K562 (cell line): Measurements from ENCODE around the gene CCDC88A. TPM values are rescaled to one million over a fixed set of nuclear protein-coding genes. Genes with fewer than 3 reads are reported as not detected.

Source experiments
- ATF6 ChIP-seq: sonication (generic); formaldehyde crosslinking; IDR thresholded peaks from 2 replicates; pipeline ENCODE4 v1.4.0; 2020; ENCODE audit warnings: mild to moderate bottlenecking, missing genetic modification reagents
- CTCF ChIP-seq, 3 experiments: IDR thresholded peaks in 2 of 3; conservative IDR thresholded peaks in 1 of 3; 2 replicates each; pipeline ENCODE4 v1.5.1; 2011 to 2012; ENCODE audit warnings: low read length in 3 of 3, mild to moderate bottlenecking in 3 of 3, control low read depth in 2 of 3, improper control_type of control experiment in 1 of 3, inconsistent platforms in 1 of 3, low read depth in 1 of 3, mixed read lengths in 1 of 3, moderate library complexity in 1 of 3; ENCODE audit not compliant: insufficient read depth in 2 of 3
- DDX20 ChIP-seq: fragments of 450-650 bp; IDR thresholded peaks from 2 replicates; pipeline ENCODE4 v1.6.1; 2016; ENCODE audit warnings: missing genetic modification characterization, low read depth, mild to moderate bottlenecking, missing compliant biosample characterization, moderate library complexity
- E2F5 ChIP-seq: sonication (generic); formaldehyde crosslinking; IDR thresholded peaks from 2 replicates; pipeline ENCODE4 v1.8.0; 2022; ENCODE audit warnings: mild to moderate bottlenecking, missing genetic modification reagents
- EP300 ChIP-seq: IDR thresholded peaks from 2 replicates; pipeline ENCODE4 v1.6.1; 2012; ENCODE audit warnings: low read length, improper control_type of control experiment
- HLTF ChIP-seq: fragments of 450-650 bp; IDR thresholded peaks from 2 replicates; pipeline ENCODE4 v1.6.1; 2016
- KDM2B ChIP-seq: fragments of 250-450 bp; sonication (Bioruptor Pico); IDR thresholded peaks from 2 replicates; pipeline ENCODE4 v1.8.0; 2021; ENCODE audit warnings: mild to moderate bottlenecking, moderate library complexity
- LEF1 ChIP-seq: fragments of 450-650 bp; IDR thresholded peaks from 2 replicates; pipeline ENCODE4 v1.6.1; 2016; ENCODE audit warnings: mild to moderate bottlenecking
- MYBL2 ChIP-seq, 2 experiments: fragments of 450-650 bp in 1 of 2; sonication (generic) in 1 of 2; formaldehyde crosslinking in 1 of 2; IDR thresholded peaks; 2 replicates each; pipeline versions ENCODE4 v1.6.1 to v1.8.1; 2017 to 2022; ENCODE audit warnings: borderline replicate concordance in 1 of 2, inconsistent platforms in 1 of 2, low read depth in 1 of 2, mild to moderate bottlenecking in 1 of 2, missing genetic modification reagents in 1 of 2, moderate library complexity in 1 of 2
- NR0B1 ChIP-seq: fragments of 450-650 bp; IDR thresholded peaks from one replicate; pipeline ENCODE4 v1.6.1; 2018; ENCODE audit warnings: mild to moderate bottlenecking, moderate library complexity; ENCODE audit not compliant: partially characterized antibody
- PPARD ChIP-seq: fragments of 250-450 bp; sonication (Bioruptor Pico); IDR thresholded peaks from 2 replicates; pipeline ENCODE4 v1.8.0; 2022; ENCODE audit warnings: inconsistent platforms, mild to moderate bottlenecking, moderate library complexity
- RBBP5 ChIP-seq: fragments of 200-600 bp; sonication (generic); IDR thresholded peaks from 2 replicates; pipeline ENCODE4 v1.6.1; 2012; ENCODE audit warnings: borderline replicate concordance, mild to moderate bottlenecking, low read length, control low read depth, inconsistent platforms; ENCODE audit not compliant: insufficient read depth, poor library complexity, severe bottlenecking
- STAG1 ChIP-seq: sonication (generic); formaldehyde crosslinking; IDR thresholded peaks from 2 replicates; pipeline ENCODE4 v1.5.0; 2020; ENCODE audit warnings: missing genetic modification reagents, borderline replicate concordance
- TRIM25 ChIP-seq: fragments of 450-650 bp; IDR thresholded peaks from 2 replicates; pipeline ENCODE4 v1.7.0; 2016; ENCODE audit warnings: borderline replicate concordance
- ZBTB17 ChIP-seq: fragments of 450-650 bp; formaldehyde crosslinking; IDR thresholded peaks from 2 replicates; pipeline ENCODE4 v1.4.0; 2020; ENCODE audit warnings: mild to moderate bottlenecking
- ZBTB8A ChIP-seq: fragments of 450-650 bp; IDR thresholded peaks from 2 replicates; pipeline ENCODE4 v1.6.1; 2018; ENCODE audit warnings: mild to moderate bottlenecking, moderate library complexity; ENCODE audit not compliant: partially characterized antibody
- ZNF184 ChIP-seq: sonication (generic); formaldehyde crosslinking; IDR thresholded peaks from 2 replicates; pipeline ENCODE4 v1.5.0; 2020; ENCODE audit warnings: missing genetic modification reagents
- ZNF24 ChIP-seq: fragments of 450-650 bp; IDR thresholded peaks from 2 replicates; pipeline ENCODE4 v1.6.1; 2016
- ZNF507 ChIP-seq: conservative IDR thresholded peaks from 2 replicates; pipeline ENCODE4 v1.6.1; 2017; ENCODE audit warnings: missing genetic modification characterization, missing compliant biosample characterization
- ZNF75A ChIP-seq: fragments of 450-650 bp; formaldehyde crosslinking; IDR thresholded peaks from 2 replicates; pipeline ENCODE4 v1.4.0; 2020; ENCODE audit warnings: mild to moderate bottlenecking
- polyA plus RNA-seq, 8 experiments: library from polyadenylated mRNA; depleted of rRNA in 4 of 8; stranded (reverse) in 5 of 8; unstranded in 3 of 8; fragments of >200 nt; fragmentation: Nextera tagmentation in 2 of 8; fragmentation: Illumina TruSeq in 1 of 8; extraction: Ambion mirVana in 2 of 8; extraction: Trizol in 1 of 8; gene quantifications; 2 replicates each; pipeline versions ENCODE4 v1.2.1 to v1.2.3, GENCODE V29; 2011 to 2014; ENCODE audit warnings: inconsistent platforms in 1 of 8, missing spikeins in 1 of 8
- total RNA-seq, 7 experiments: library from RNA; depleted of rRNA in 6 of 7; stranded (reverse); fragments of >200 nt in 6 of 7; fragmentation: Illumina TruSeq in 2 of 7; extraction: Trizol in 2 of 7; gene quantifications; 2 replicates each; pipeline versions ENCODE4 v1.2.1 to v1.2.3, GENCODE V29; 2011 to 2021; ENCODE audit warnings: low replicate concordance in 1 of 7

Gene CCDC88A
- total and polyA plus RNA-seq, 9 of the 15 experiments (the other 6 are each of a cell fraction or from before 2014, with no cell fraction given), result 29.3 to 102 (median 55.6) TPM

- peak; percentile 90 for TF ChIP-seq MYBL2 (IDR thresholded peaks at IDR 0.05; ENCODE audit: low read depth)
- no peak for TF ChIP-seq MYBL2 (CRISPR knock-in tag; IDR thresholded peaks at IDR 0.05; ENCODE audit: borderline replicate concordance)
- 0 out of 2 replicates have a peak, but pooled peaks have one; percentile 53 for TF ChIP-seq ZBTB17 (CRISPR knock-in tag)
- peak; percentile 78; the same call in 1 of the 2 replicates for TF ChIP-seq HLTF
- no peak for TF ChIP-seq TRIM25
- no peak for TF ChIP-seq E2F5
- TF ChIP-seq ZBTB8A, result no peak
- no peak for TF ChIP-seq ATF6
- TF ChIP-seq ZNF507 (tag), result no peak
- peak; percentile 13 to 27 (median 14); a peak in 1 of 6 replicates for TF ChIP-seq CTCF (IDR thresholded peaks at IDR 0.05 in 2 of 3, conservative IDR thresholded peaks at IDR 0.05 in 1 of 3; ENCODE audit: insufficient read depth in 2 of 3, low read depth in 1 of 3, low read length in 3 of 3)
- TF ChIP-seq PPARD (CRISPR knock-in tag), result no peak
- TF ChIP-seq NR0B1, result no peak
- no peak for TF ChIP-seq DDX20
- 0 out of 2 replicates have a peak, but pooled peaks have one; percentile 31 for TF ChIP-seq KDM2B (CRISPR knock-in tag)
- TF ChIP-seq ZNF184 (CRISPR knock-in tag), result no peak
- TF ChIP-seq EP300, result peak; percentile 70
- peak; percentile 41 for TF ChIP-seq RBBP5
- no peak for TF ChIP-seq STAG1 (CRISPR knock-in tag)
- peak; percentile 94 for TF ChIP-seq ZNF75A (CRISPR knock-in tag)
- no peak for TF ChIP-seq LEF1
- peak; percentile 74 for TF ChIP-seq ZNF24
Observed at GRCh38 chr2:55419679-55420438, at the start of gene CCDC88A (continued).
